Lower leg skin (tissue), 3 donors: Measurements from ENCODE around the gene SF3A1.

ENCODE experiments used
- CTCF ChIP-seq, 3 donors: fragments of 450-650 bp; IDR thresholded peaks; one replicate each; pipeline ENCODE4 v1.5.1; 2016; ENCODE audit warnings: antibody characterized with exemption in 3 of 3, mild to moderate bottlenecking in 3 of 3, moderate library complexity in 2 of 3
- POLR2A ChIP-seq, 2 donors: fragments of 450-650 bp; IDR thresholded peaks; one replicate each; pipeline ENCODE4 v1.6.1; 2016 to 2017; ENCODE audit warnings: antibody characterized with exemption in 2 of 2, mild to moderate bottlenecking in 1 of 2, moderate library complexity in 1 of 2

- TF ChIP-seq CTCF (IDR thresholded peaks at IDR 0.05) (no peak), POLR2A (IDR thresholded peaks at IDR 0.05) (no peak)
Measured at GRCh38 chr22:30305519-30305905, 51.2 kb downstream of the SF3A1 start.
